Smooth muscle cell of the brain vasculature (primary cell): ENCODE measurements around the gene MRPL49.

Experiments
- DNase-seq: peaks from one replicate; pipeline ENCODE4 v3.0.0-alpha.2; 2012; ENCODE audit warnings: low read depth, low spot score

MRPL49 gene

DNA sequence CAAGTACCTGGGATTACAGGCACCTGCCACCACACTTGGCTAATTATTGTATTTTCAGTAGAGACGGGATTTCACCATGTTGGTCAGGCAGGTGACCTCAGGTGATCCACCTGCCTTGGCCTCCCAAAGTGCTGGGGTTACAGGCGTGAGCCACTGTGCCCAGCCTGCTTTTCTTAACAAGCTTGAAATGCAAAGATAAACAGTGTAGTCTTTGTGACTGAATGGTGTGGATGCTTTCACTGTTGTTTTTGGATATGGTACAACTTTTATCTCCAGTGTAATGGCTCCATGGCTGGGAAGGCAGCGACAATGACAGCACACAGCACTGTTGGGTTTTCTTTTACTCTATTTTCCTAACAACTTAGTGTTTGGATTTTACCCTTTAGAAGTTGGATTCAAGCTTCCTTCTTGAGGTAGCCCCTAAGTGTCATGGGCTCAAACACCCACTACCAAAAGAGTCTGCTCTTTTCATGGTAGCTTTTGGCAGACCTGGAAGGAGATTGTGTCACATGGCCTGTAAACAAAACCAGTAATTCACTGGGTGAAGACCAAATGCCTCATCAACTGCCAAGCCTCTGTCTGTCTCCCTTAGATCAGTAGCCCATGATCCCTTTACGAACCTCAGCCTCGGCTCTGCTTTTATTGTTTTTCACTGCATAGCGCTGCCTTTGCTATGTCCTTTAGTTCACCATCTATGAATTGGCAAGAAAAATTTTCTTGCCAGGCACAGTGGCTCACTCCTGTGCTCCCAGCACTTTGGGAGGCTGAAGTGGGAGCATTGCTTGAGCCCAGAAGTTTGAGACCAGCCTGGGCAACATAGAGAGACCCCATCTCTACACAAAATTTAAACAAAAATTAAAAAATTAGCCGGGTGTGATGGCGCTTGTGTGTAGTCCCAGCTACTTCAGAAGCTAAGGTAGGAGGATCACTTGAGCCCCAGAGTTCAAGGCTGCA lies 19.7 kb upstream of the MRPL49 start:
- no peak for DNase-seq

DNA sequence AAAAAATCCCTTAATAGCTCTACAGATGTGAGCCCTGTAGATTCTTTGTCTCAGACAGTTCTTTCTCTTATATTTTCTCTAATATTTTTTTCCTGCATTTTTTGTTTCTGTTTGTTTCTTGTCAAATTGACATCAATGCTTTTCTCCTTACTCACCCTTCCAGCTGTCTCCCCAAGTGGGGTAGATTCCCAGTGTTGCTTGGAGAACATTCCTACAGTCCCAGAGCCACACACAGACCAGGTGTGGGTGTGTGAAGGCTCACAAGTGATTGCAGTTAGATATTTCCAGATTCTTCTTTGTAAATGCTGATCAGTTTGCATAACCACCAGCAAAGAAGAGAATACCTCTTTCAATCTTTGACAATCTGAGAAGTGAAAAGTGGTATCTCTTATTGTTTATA lies 18.6 kb upstream of the MRPL49 start:
- DNase-seq = no peak

DNA sequence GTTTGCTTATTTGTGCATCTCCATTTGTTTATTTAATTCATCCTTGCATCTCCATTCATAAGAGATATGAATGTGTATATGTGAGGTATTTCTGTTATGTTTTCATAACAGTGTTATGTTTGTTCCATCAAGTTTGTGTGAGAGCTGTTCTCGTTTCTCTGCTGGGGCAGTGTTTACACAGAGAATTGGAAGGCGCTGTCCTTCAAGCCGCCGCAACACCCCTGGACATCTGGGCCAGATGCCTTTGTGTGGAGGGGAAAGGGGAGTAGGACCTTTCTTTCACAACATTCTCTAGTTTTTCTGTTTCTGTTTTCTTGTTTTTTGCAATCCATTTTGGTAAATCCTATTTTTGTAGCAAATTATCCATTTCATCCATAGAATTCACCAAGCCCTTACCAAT lies 17.5 kb upstream of the MRPL49 start:
- DNase-seq = no peak

DNA sequence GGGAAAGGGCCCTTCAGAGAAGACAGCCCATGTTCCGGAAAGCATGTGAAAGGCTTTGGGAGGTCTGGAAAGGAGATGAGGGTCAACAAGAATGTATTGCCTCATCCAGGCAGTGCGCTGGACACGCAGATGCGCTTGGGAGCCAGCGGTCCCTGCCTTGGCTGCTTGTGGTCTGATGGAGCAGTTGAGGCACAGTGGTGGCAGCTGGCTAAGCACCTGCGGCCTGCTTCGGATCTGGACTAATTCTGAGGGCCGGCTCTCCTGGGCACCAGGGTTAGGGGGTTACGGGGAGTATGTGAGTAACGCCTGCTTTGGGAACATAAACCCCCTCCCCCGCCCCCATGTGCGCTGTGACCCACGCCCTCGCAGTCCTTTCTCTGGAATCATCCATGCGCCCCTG lies 15.0 kb upstream of the MRPL49 start:
- DNase-seq = no peak

DNA sequence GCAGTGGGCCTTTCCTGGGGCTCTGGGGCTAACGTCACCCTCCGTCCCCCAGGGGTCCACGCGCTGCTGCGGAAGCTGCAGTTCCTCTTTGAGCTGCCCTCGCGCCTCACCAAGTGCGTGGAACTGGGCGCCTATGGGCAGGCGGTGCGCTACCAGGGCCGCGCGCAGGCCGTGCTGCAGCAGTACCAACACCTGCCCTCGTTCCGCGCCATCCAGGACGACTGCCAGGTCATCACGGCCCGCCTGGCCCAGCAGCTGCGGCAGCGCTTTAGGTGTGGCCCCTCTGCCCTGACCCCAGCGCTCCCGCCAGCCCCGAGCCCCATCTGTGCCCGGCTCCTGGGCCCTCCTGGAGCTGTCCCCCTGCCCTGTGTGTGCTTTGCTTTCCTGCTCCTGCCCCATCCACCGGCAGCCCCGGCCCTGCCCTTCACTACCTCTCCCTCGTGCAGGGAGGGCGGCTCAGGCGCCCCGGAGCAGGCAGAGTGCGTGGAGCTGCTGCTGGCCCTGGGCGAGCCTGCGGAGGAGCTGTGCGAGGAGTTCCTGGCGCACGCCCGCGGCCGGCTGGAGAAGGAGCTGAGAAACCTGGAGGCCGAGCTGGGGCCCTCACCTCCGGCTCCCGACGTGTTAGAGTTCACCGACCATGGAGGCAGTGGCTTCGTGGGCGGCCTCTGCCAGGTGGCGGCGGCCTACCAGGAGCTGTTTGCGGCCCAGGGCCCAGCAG lies 14.2 kb upstream of the MRPL49 start:
- no peak for DNase-seq

DNA sequence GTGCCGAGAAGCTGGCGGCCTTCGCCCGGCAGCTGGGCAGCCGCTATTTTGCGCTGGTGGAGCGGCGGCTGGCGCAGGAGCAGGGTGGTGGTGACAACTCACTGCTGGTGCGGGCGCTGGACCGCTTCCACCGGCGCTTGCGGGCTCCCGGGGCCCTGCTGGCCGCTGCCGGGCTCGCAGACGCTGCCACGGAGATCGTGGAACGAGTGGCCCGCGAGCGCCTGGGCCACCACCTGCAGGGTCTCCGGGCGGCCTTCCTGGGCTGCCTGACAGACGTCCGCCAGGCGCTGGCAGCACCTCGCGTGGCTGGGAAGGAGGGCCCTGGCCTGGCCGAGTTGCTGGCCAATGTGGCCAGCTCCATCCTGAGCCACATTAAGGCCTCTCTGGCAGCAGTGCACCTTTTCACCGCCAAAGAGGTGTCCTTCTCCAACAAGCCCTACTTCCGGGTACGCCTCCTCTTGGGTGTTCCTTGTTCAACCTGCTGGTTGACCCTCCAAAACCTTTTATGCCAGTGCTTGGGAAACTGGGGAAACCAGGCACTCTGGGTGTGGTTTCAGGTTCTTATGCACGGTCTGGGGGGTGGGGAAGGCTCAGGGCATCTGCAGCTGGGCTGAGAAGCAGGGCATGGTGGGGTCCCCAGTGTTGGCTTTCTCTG lies 13.5 kb upstream of the MRPL49 start:
- DNase-seq = no peak

DNA sequence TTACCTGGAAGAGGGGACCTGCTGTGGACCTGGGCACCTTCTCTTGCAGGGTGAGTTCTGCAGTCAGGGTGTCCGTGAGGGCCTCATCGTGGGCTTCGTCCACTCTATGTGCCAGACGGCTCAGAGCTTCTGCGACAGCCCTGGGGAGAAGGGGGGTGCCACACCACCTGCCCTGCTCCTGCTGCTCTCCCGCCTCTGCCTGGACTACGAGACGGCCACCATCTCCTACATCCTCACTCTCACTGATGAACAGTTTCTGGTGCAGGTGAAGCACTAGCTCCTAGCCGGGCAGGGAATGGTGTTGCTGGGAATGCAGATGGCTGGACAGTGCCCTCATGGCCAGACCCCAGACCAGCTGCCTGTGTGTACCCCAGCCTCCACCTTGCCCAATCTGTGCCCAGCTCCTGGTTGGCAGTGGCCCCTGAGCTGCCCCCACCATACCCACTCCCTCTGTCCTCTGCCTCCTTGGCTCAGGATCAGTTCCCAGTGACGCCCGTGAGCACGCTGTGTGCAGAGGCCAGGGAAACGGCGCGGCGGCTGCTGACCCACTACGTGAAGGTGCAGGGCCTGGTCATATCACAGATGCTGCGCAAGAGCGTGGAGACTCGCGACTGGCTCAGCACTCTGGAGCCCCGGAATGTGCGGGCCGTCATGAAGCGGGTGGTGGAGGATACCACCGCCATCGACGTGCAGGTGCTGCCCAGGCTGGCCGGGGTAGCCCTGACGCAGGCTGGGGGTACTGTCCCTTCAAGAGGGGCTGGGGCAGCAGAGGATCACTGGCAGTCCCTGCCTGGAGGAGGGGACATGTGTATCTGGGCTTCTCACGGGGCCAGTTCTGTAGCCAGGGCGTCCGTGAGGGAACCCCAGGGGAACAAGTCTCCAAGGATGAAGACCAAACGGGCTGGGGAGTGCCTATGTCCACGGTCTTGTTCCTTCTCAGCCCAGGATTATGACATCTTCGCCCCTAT lies 12.6 kb upstream of the MRPL49 start:
- no peak for DNase-seq

DNA sequence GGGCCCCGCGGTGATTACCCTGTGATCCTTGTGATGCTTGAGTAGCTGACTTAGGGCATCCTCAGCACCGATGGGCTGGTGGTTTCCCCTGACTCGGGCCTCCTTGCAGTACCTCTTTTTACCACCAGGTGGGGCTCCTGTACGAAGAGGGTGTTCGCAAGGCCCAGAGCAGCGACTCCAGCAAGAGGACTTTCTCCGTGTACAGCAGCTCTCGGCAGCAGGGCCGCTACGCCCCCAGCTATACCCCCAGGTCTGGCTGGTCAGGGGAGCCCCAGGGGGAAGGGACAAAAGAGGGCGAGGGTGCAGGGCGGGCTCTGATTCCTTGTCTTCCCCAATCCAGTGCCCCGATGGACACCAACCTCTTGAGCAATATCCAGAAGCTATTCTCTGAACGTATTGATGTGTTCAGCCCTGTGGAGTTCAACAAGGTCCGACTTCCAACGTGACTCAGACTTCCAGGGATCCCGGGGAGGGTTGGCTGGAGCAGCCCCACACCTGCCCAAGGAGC lies 11.7 kb upstream of the MRPL49 start:
- peak; percentile 52 for DNase-seq

DNA sequence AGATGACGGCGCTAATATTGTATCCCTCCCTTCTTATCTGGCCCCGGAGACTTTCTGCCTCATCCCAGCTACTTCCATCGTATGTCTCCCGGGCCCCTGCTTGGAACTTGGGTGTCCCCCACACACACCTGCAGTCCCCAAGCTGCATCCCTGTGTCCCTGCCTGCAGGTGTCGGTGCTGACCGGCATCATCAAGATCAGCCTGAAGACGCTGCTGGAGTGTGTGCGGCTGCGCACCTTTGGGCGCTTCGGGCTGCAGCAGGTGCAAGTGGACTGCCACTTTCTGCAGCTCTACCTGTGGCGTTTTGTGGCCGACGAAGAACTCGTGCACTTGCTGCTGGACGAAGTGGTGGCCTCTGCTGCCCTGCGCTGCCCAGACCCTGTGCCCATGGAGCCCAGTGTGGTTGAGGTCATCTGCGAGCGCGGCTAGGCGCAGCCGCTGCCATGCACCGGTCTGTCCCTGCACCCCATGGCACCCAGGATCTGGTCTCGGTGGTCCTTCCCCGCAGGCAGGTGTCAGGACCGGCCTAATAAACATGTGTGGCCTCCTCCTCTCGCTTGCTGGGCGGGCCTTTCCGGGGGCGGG lies 10.9 kb upstream of the MRPL49 start:
- no peak for DNase-seq

DNA sequence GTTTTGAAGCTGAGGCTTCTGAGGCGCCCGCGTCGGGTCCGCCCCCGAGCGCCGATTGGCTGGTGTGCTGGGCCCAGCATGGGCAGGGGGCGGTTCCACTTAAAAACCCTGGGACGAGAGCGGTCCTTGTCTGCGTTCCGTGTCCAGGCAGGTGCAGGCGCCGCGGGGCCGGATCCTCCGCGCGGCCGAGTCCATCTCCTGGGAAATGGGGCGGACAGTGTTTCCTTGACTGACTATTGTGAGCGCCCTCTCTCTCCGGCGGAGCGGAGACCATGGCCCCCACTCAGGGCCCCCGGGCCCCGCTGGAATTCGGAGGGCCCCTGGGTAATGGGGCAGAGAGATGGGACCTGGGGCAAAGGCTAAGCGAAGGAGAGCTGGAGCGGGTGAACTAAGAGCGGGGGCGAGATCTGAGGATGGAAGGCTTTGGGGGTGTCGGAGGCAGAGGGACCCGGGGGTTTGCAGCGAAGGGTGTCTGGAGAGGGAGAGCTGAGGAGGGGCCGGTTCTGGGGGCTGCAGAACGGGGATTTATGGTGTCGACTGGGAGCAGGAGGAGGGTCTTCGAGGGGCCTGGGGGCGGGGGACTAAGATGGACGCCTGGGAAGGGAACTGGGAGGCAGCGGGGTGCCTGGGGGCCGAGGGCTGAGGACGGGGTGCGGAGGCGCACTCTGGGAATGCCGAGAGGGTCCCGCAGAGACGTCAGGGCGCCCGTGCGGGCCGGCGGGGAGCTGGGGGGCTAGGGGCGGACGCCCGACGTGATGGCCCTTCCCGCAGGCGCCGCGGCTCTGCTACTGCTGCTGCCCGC lies 10.2 kb upstream of the MRPL49 start, which contains the start of gene TM7SF2:
TM7SF2 (plus strand) TSS at position 129 of the 802 bp plus-strand sequence; CDS start at position 273, 144 bp downstream.
- DNase-seq = peak; percentile 70

DNA sequence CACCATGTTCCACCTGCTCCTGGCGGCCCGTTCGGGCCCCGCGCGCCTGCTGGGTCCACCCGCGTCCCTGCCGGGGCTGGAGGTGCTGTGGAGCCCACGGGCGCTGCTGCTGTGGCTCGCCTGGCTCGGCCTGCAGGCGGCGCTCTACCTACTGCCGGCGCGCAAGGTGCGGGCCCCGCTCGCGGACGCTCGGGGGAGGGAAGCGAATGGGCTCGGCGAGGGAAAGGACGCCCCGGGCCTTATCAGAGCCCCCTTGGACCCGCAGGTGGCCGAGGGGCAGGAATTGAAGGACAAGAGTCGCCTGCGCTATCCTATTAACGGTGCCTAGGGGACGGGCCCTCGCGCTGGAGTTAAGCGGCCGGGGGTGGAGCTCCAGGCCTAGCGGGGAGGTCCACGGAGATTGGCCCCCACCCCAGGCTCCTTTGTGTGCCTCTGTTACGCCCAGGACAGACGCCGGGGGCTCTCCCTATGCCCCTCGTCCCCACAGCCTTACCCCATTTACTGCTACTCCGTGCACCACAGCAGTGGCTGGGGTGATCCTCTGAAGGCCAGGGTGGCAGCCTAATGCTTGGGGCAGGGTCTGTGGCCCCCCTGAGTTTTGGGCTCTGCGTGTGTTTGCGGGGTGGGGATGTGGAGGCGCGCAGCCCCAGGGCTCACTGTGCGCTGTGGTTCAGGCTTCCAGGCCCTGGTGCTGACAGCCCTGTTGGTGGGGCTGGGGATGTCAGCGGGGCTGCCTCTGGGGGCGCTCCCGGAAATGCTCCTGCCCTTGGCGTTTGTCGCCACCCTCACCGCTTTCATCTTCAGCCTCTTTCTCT lies 9.4 kb upstream of the MRPL49 start:
- DNase-seq = no peak

DNA sequence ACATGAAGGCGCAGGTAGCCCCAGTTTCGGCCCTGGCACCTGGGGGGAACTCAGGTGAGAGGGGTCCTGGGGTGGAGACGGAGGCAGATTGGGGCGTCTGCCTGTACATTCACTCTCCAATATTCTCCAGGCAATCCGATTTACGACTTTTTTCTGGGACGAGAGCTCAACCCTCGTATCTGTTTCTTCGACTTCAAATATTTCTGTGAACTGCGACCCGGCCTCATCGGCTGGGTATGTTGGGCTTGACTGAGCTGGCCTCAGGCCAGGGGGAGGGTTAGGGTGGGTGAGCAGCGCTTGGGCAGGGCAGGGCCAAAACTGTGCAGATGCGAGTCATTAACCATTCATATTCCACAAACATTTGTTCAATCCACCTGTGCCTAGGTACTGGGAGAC lies 8.8 kb upstream of the MRPL49 start:
- no peak for DNase-seq

DNA sequence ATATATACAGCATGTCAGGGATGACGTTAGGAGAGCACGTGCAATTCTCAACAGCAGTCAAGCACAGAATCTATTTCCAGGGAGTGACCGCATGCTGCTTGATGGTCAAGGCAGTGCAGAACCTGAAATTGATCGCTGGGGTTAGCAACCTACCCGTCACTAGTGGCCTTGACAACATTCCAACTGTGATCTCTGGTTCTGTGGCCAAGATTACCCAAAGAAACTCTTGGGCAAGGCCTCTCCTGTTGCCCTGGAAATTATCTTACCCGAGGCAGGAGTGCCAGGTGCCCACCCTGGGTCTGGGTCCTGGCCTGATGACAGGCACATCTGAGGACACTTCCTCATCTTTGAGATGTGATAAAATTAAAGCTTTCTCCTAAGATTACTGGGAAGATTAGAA lies 8.3 kb upstream of the MRPL49 start:
- DNase-seq = no peak

DNA sequence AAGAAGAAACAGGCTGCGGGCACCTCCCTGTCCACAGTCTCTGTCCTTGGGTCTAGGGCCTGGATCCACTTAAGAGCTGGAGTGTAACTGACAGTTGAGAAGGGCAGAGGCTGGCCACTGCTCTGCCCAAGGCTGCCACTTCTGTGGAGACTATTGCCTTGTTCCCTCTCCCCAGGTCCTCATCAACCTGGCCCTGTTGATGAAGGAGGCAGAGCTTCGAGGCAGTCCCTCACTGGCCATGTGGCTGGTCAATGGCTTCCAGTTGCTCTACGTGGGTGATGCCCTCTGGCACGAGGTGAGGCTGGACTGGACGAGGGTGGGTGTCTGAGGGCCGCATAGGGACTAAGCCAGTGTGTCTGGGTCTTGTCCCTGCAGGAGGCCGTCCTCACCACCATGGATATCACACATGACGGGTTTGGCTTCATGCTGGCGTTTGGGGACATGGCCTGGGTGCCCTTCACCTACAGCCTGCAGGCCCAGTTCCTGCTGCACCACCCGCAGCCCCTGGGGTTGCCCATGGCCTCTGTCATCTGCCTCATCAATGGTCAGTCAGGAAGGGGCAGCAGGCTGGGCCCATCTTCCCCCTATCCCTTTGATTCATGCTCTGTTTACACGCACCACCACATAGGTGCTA lies 7.5 kb upstream of the MRPL49 start:
- DNase-seq = no peak

DNA sequence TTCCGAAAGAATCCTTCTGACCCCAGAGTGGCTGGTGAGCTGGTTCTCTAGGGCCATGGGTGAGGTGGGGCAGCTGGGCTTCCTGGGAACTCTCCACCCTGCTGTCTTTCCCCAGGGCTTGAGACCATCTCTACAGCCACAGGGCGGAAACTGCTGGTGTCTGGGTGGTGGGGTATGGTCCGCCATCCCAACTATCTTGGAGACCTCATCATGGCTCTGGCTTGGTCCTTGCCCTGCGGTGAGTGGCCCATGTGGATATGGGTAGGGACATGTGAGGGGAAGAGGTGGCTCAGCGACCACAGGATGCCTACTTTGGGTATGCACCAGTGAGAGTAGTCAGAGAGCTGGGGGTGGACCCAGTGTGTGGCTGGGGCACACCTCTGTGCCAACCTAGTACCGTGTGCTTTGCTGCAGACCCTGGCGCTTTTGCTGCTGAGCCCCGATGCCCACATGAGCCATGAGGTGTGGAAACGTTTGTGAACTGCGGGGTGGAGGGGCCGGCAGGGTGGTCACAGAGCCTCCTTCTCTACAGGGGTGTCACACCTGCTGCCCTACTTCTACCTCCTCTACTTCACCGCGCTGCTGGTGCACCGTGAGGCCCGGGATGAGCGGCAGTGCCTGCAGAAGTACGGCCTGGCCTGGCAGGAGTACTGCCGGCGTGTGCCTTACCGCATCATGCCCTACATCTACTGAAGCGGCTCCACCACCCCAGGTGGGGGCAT lies 6.6 kb upstream of the MRPL49 start:
- no peak for DNase-seq

DNA sequence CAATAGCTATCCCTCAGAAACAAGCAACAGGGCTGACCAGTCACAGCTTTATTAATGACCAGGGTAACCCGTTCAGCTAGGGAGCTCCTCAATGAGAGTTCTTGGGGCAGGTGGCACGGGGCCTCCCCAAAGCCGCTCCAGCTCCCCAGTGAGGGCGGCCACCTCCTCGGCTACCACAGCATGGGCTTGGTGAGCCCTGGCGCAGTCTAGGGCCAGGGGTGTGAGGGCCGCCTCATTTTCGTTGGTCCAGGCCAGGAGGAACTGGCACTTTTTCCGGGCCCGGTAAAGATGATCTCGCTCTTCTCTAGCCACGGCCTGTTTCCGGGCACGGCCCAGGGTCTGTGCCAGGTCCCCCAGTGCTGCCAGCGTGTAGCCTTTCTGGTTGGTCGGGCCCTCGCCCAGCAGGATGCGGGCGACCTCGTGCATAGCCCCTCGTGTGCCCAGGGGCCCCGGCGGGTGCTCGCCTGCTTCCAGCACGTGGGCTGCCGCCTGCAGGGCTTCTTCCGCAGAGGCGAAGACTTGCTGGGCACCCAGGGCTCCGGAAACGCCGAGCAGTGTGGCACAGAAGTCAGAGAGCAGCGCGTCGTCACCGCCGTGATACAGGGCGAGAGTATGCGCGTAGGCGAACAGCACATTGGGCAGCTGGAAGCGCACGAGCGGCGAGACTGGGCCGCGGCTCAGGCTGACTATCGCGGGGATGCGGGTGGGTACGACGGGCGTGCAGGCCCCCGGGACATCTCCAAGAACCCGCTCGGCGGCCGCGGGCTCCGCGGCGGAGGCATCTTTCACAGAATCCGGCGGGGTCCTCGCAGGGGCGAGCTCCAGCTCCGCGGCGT lies 5.5 kb upstream of the MRPL49 start:
- DNase-seq = no peak
